GM18951 (cell line): ENCODE measurements around the gene SUGP2.

Experiments used
- POLR2A ChIP-seq: IDR thresholded peaks from 4 replicates; pipeline ENCODE4 v1.6.1; 2011; ENCODE audit warnings: mild to moderate bottlenecking; ENCODE audit not compliant: insufficient read length, insufficient read depth; ENCODE audit errors: extremely low read depth
- in situ Hi-C: fragments of 300-500 bp; cut with MboI; formaldehyde crosslinking; loops from one replicate; pipeline ENCODE4 v1.12.0; 2022; ENCODE audit warnings: low sequenced_read_pairs, mixed read lengths, inconsistent platforms; ENCODE audit not compliant: unreplicated experiment

SUGP2 gene

DNA sequence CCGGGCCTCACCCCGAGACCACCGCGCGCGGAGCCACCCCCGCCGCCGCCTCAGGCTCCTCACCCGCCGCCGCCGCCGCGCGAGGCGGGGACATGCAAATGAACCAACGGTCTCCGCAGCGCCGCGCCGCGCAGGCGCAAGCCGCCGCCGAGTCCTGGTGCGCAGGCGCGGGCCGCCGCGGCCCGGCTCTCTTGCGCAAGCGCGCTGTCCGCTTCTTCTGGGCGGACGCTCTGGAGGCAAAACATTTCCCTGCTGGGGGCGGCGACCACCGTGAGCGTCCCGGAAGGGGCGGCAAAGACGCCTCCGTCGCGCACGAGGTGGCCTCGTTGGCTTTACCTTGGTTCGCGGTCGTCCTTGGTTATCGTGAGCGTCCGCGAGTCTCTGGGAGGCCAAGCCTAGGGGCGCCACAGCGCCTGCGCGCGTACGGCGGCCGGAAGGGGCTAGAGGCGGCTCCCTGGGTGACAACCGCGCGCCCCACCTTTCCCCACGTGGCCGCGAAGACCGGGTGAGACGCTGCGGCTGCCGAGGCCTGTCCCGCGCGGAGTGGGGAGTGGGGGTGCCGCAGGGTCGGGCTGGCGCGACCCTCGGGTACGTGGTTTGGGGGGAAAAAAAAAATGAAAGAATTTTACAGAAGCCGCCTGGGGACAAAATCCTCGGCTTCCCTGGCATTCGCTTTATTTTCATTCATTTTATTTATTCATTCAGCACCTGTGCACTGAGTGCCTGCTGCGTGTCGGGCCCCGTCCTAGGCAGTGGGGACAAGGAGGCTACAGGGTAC is at the start of gene SUGP2, which contains the start of gene ARMC6:
TSS of gene SUGP2 (minus strand) at position 92 of the 778 bp plus-strand sequence. CDS start 2,446 bp downstream, outside the sequence.
TSS of gene ARMC6 (plus strand) at position 178 of the 778 bp plus-strand sequence. CDS start 607 bp downstream, outside the sequence.
- in situ Hi-C loops: no loop called here
- peak; percentile 86 for TF ChIP-seq POLR2A

- in situ Hi-C loops: no loop called here
These were observed 48.4 kb upstream of the SUGP2 start for GRCh38 chr19:19081642-19082151.

GRCh38 chr19:19079571-19079970 is 46.3 kb upstream of the SUGP2 start:
- no peak for TF ChIP-seq POLR2A
- in situ Hi-C loops: no loop called here

More at GRCh38 chr19:19081642-19082151, 48.4 kb upstream of the SUGP2 start:
- TF ChIP-seq POLR2A: no peak

GRCh38 chr19:19078801-19079200 is 45.5 kb upstream of the SUGP2 start:
- in situ Hi-C loops: no loop called here
- no peak for TF ChIP-seq POLR2A

DNA sequence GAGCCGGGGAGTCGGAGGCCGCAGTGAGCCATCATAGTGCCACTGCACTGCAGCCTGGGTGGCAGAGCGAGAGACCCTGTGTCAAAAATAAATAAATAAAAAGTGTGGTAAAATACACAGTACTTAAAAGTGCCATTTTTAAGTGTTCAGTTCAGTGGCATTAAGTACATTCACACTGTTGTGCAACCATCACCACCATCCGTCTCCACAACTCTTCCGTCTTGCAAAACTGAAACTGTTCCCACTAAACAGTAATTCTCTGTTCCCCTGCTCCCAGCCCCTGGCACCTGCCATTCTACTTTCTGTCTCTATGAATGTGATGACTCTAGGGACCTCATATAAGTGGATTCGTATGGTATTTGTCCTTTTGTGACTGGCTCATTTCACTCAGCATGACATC is 43.8 kb upstream of the SUGP2 start:
- no peak for TF ChIP-seq POLR2A
- in situ Hi-C loops: no loop called here

- in situ Hi-C loops: no loop called here
- no peak for TF ChIP-seq POLR2A
These were observed 43.2 kb upstream of the SUGP2 start for GRCh38 chr19:19076476-19076875.

DNA sequence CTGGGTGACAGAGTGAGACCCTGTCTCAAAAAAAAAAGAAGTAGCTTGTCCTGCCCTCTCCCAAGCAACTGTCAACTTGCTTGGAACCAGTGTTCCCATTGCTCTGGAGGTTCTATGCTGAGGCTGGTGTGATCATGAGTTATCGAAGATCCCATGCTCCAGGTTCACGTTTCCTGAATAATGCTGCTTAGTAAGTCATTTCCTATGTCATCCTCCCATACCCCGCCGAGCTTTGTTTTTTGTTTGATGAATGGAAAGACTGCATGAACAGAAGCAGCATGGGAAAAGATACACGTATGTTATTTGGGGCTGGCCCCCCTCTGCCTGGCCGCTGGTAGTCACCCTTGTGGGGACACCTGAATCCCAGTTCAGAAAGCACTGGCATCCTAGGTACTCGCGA is 41.8 kb upstream of the SUGP2 start:
- in situ Hi-C loops: no loop called here
- no peak for TF ChIP-seq POLR2A

GRCh38 chr19:19074196-19074882 is 41.0 kb upstream of the SUGP2 start:
- no peak for TF ChIP-seq POLR2A
- in situ Hi-C loops: no loop called here

GRCh38 chr19:19071897-19072296 is 38.6 kb upstream of the SUGP2 start:
- no peak for TF ChIP-seq POLR2A
- in situ Hi-C loops: no loop called here

DNA sequence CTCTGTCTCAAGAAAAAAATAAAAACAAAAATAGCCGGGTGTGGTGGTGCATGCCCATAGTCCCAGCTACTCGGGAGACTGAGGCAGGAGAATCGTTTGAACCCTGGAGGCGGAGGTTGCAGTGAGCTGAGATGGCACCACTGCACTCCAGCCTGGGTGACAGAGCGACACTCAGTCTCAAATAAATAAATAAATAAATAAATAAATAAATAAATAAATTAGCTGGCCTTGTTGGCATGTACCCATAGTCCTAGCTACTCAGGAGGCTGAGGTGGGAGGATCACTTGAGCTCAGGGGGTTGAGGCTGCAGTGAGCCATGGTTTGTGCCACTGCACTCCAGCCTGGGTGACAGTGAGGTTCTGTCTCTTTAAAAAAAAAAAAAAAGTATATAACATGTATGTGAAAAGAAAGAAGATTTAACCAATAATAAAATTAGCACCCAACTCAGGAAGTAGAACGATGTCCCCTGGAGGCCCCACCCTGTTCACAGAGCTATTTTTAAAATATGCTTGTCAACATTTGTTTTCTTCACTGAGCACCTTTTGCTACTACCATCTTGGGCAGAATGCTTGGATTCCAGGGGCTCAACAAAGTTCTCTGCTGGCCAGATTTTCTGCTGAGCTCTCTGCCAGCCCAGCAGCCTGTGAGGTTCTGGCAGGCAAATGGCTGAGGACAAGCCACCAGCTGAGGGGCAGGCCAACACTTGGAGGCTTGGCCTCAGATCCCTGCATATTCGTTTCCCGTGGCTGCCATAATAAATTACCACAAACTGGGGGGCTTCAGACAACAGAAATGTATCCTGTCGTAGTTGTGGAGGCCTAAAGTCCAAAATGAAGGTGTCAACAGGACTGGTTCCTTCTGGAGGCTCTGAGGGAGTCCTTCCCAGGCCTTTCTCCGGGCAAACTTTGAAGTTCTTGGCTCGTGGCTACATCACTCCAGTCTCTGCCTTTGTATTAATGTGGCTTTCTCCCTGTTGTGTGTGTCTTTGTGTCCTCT is 35.6 kb upstream of the SUGP2 start:
- no peak for TF ChIP-seq POLR2A
- in situ Hi-C loops: no loop called here

GRCh38 chr19:19067276-19068072 is 34.2 kb upstream of the SUGP2 start:
- no peak for TF ChIP-seq POLR2A
- in situ Hi-C loops: no loop called here
